Head of caudate nucleus (tissue), 42 donors: Measurements from ENCODE around the gene CMIP.

Experiments
- DNase-seq, 42 donors: peaks; one replicate each; pipeline versions ENCODE4 v3.0.0 to v3.0.0-alpha.2; 2020 to 2021; ENCODE audit warnings: mixed read lengths in 7 of 42
- intact Hi-C: fragments of 100-400 bp; cut with DNase I; formaldehyde crosslinking; loops from one replicate; pipeline ENCODE4 v1.15.0; 2022

CMIP gene

GRCh38 chr16:81614654-81615359, 170.2 kb downstream of the CMIP start:
- intact Hi-C loops: no loop called here
- no peak for DNase-seq

GRCh38 chr16:81615411-81615810, 170.8 kb downstream of the CMIP start:
- intact Hi-C loops: no loop called here
- no peak for DNase-seq

GRCh38 chr16:81615833-81616232, 171.2 kb downstream of the CMIP start:
- no peak for DNase-seq
- intact Hi-C loops: no loop called here

DNA sequence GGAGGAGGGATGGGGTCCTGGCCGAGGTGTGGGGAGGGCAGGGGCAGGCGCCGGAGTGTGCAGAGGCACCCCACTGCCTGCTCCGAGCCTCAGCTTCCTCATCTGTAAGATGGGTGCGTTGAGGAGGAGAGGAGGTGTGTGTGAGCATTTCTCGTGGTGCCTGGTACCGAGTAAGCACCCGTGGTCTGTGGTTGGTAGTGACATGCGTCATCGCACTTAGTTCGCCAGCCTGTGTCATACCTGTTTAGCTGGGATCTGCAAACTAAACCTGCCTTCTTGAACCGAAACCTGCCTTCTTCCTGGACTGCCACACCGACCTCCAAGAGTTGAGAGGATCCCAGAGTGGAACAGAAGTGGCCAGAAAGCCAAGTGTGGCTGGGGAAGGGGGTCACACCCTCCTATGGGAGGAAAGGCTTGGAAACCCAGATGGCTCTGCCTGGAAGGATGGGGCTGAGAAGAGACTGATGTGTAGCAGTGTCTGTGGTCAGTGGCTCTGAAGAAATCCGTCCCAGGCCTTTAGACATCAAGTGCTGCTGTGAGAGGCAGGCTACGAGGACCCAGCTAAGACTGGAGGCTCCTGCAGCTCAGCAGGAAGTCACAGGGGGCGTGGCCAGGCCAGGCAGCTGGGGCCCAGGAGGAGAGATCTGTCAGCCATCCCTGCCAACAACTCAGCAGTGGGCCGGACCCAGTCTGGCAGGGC, 171.9 kb downstream of the CMIP start:
- peak; percentile 39 to 87 (median 70) for DNase-seq
- intact Hi-C loops: no loop called here

- intact Hi-C loops: no loop called here
- DNase-seq: no peak
Observed at GRCh38 chr16:81617021-81617346, 172.4 kb downstream of the CMIP start.

GRCh38 chr16:81618187-81618586, 173.6 kb downstream of the CMIP start:
- intact Hi-C loops: no loop called here

DNA sequence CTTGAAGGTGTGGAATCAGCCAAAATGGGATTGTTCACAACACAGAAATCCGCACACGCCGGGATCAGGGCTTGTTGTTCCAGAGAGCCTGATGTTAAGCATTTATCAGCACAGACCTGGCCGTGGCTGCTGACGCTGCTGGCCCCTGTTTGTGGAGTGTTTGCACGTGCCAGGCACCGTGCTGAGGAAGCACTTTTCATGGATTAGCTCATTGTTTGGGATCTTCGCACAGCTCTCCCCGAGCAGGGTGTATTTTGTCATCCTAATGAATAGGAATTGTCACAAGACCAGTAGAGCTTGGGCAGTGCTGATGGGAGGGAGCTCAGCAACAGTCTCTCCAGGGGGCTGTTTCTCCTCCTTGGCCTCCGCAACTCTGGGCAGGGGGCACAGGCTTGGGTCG, 174.1 kb downstream of the CMIP start:
- intact Hi-C loops: no loop called here
- peak in 29 of 42 donors; percentile 25 to 74 (median 57) for DNase-seq

More at GRCh38 chr16:81618187-81618586, 173.6 kb downstream of the CMIP start:
- no peak for DNase-seq

- DNase-seq: no peak
- intact Hi-C loops: loop anchor here (10.0 kb wide), 1 partner anchor 75 kb away; no protein-coding TSS in a partner anchor
Observed at GRCh38 chr16:81620029-81620428, 175.4 kb downstream of the CMIP start.

GRCh38 chr16:81620796-81621195, 176.2 kb downstream of the CMIP start:
- no peak for DNase-seq
- intact Hi-C loops: loop anchor here (10.0 kb wide), 1 partner anchor 74 kb away; no protein-coding TSS in a partner anchor

DNA sequence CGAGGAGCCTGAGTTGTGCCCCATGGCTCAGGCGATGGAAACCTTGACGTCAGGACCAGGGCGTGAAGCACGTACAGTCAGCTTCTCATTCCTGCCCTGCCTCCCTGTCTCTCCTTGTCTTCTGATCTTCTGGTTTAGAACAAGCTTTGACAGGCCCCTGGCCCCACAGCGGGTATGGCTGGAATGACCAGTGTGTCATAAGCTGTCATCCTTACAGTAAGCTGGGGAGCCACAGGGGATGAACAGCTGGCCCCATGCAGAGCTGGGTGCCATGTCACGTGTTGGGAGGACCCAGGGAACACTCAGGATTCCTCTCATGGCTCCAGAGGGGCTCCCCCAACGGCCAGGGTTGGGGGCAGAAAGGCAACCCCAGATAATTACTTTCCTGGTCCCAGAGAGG, 176.9 kb downstream of the CMIP start:
- DNase-seq: no peak
- intact Hi-C loops: loop anchor here (10.0 kb wide), 1 partner anchor 73 kb away; no protein-coding TSS in a partner anchor

GRCh38 chr16:81623365-81624102, 178.9 kb downstream of the CMIP start:
- peak in 33 of 42 donors; percentile 32 to 85 (median 63) for DNase-seq
- intact Hi-C loops: loop anchor here (10.0 kb wide), 1 partner anchor 71 kb away; no protein-coding TSS in a partner anchor

DNA sequence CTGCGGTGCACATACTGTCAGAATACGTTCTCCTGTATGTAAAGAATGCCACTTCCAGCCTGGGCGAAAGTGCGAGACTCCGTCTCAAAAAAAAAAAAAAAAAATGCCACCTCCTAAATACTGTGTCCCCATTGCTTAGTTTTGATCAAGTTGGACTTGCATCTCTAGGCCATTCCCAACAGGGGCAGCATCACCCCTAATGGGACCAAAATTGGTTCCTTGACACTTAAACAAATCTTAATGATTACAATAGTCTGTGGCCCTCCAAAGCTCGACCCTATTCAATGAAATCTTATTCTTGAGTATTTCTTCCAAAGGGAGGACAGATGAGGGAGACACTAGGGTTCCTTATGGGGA, 179.8 kb downstream of the CMIP start:
- intact Hi-C loops: loop anchor here (10.0 kb wide), 1 partner anchor 70 kb away; no protein-coding TSS in a partner anchor
- no peak for DNase-seq

DNA sequence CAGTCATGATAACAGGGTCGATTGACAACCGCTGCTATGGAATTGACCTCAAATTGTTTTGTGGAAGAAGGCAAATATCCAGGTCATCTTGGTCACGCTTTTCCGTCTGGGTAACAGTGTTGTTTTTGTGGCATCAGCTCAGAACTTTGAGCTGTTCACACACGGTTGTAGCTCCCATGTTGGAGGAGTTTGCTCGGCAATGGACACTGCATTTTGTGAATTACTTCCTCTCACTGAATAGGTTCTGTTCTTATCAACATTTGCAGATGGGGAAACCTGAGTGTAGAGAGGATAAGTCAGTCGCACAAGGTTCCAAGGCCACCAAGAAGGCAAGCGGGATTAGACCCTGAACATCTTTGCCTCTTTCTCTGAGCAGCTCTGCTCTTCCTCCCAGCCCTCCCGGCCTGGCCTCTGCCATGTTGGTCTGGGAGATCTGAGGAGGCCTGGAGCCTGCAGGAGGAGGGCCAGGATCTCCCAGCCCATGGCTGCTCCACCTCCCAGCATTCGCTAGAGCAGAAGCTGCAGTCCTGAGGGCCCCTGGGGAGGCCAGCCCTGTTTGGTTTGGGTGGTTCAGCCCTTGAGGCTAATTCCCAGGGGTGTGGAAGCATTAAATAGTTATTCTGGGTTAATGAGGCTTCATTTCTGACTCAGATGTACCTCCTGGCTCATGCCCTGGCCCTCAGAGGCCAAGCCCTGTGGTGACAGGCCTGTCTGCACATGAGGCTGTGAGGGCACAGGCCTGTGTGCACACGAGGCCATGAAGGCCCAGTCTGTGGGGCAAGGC, 180.3 kb downstream of the CMIP start:
- intact Hi-C loops: loop anchor here (10.0 kb wide), 1 partner anchor 70 kb away; no protein-coding TSS in a partner anchor
- no peak for DNase-seq

- peak in 31 of 42 donors; percentile 15 to 83 (median 58) for DNase-seq
- intact Hi-C loops: loop anchor here (10.0 kb wide), 1 partner anchor 69 kb away; no protein-coding TSS in a partner anchor
Observed at GRCh38 chr16:81625544-81626153, 181.0 kb downstream of the CMIP start.

DNA sequence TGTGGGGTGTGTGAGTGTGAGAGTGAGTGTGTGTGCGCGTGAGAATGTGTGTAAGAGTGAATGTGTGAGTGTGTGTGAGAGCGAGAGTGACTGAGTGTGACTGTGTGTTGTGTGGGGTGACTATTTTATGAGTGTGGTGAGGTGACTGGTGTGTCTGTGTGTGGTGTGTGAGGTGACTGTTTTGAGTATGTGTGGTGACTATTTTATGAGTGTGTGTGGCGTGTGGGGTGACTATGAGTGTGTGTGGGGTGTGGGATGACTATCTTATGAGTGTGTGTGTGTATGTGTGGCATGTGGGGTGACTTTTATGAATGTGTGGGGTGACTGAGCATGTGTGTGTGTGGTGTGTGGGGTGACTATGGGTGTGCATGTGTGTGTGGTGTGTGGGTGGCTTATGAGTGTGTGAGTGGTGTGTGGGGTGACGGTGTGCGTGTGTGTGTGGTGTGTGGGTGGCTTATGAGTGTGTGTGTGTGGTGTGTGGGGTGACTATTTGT, 181.6 kb downstream of the CMIP start:
- no peak for DNase-seq
- intact Hi-C loops: loop anchor here (10.0 kb wide), 1 partner anchor 69 kb away; no protein-coding TSS in a partner anchor

GRCh38 chr16:81627024-81627423, 182.4 kb downstream of the CMIP start:
- intact Hi-C loops: loop anchor here (10.0 kb wide), 1 partner anchor 68 kb away; no protein-coding TSS in a partner anchor

GRCh38 chr16:81627729-81628244, 183.2 kb downstream of the CMIP start:
- DNase-seq: no peak
- intact Hi-C loops: loop anchor here (10.0 kb wide), 1 partner anchor 67 kb away; no protein-coding TSS in a partner anchor

More at GRCh38 chr16:81627024-81627423, 182.4 kb downstream of the CMIP start:
- DNase-seq: no peak
